IMR-90 (cell line): ENCODE measurements around the gene LRRC58. TPM values are rescaled to one million over a fixed set of nuclear protein-coding genes. Genes with fewer than 3 reads are reported as not detected.

ENCODE experiments used
- ATAC-seq: fragments of 200-7000 bp; cut with Tn5 transposase; 2 replicates; pipeline ENCODE4 v1.9.1; 2020; ENCODE audit warnings: low read depth, mild to moderate bottlenecking, moderate library complexity
- BruUV-seq: library from RNA; stranded (reverse); fragments of 400-500 nt; replicated peaks from 2 replicates; lab custom pipeline; 2021; lab: Mats Ljungman, UMichigan
- CTCF ChIA-PET: fragments of 300-600 bp; formaldehyde crosslinking; extraction: SDS; loops from one replicate; lab custom pipeline; 2021; ENCODE audit warnings: antibody characterized with exemption; lab: Yijun Ruan, JAX
- POLR2A ChIA-PET: fragments of 300-600 bp; sonication (Branson Sonifier 250); formaldehyde crosslinking; loops from one replicate; lab custom pipeline; 2022; ENCODE audit warnings: antibody characterized with exemption; ENCODE audit not compliant: unreplicated experiment; lab: Charles Lee
- DNase-seq: peaks from one replicate; pipeline ENCODE4 v3.0.0; 2013
- H2AFZ ChIP-seq: replicated peaks from 2 replicates; pipeline ENCODE3; 2013; ENCODE audit warnings: low read length, mild to moderate bottlenecking; ENCODE audit not compliant: poor library complexity
- H2AK5ac ChIP-seq: 2 replicates; pipeline ENCODE4 v1.6.1; 2013; ENCODE audit warnings: low read depth, low read length, inconsistent platforms
- H2AK9ac ChIP-seq: replicated peaks from 2 replicates; pipeline ENCODE3; 2013; ENCODE audit warnings: mild to moderate bottlenecking, low read depth, low read length, moderate library complexity; ENCODE audit not compliant: poor library complexity
- H2BK120ac ChIP-seq: 2 replicates; pipeline ENCODE4 v1.6.1; 2013; ENCODE audit warnings: low read depth, low read length, inconsistent platforms
- H2BK15ac ChIP-seq: 3 replicates; pipeline ENCODE4 v1.6.1; 2013; ENCODE audit warnings: low read depth, low read length, inconsistent platforms
- H2BK20ac ChIP-seq: 2 replicates; pipeline ENCODE4 v1.6.1; 2013; ENCODE audit warnings: low read depth, mild to moderate bottlenecking, inconsistent platforms, low read length, moderate library complexity
- H2BK5ac ChIP-seq: 2 replicates; pipeline ENCODE4 v1.6.1; 2013; ENCODE audit warnings: mild to moderate bottlenecking, low read depth, low read length, inconsistent platforms; ENCODE audit not compliant: poor library complexity, severe bottlenecking
- H3K14ac ChIP-seq: replicated peaks from 2 replicates; pipeline ENCODE4 v1.6.1; 2013; ENCODE audit warnings: low read depth, low read length, inconsistent platforms
- H3K18ac ChIP-seq: 2 replicates; pipeline ENCODE4 v1.6.1; 2013; ENCODE audit warnings: low read depth, low read length, control low read depth
- H3K23ac ChIP-seq: 2 replicates; pipeline ENCODE4 v1.6.1; 2013; ENCODE audit warnings: low read depth, low read length, inconsistent platforms
- H3K27ac ChIP-seq: 2 replicates; pipeline ENCODE4 v1.5.1; 2013; ENCODE audit warnings: mild to moderate bottlenecking, control low read depth, low read length; ENCODE audit not compliant: insufficient read depth
- H3K27me3 ChIP-seq: 2 replicates; pipeline ENCODE4 v1.6.1; 2013; ENCODE audit warnings: low read length; ENCODE audit not compliant: control insufficient read depth, insufficient read depth
- H3K36me3 ChIP-seq: 2 replicates; pipeline ENCODE4 v1.6.1; 2013; ENCODE audit warnings: low read length, mixed read lengths; ENCODE audit not compliant: control insufficient read depth, insufficient read depth
- H3K4ac ChIP-seq: 2 replicates; pipeline ENCODE4 v1.6.1; 2013; ENCODE audit warnings: low read depth, low read length, inconsistent platforms
- H3K4me1 ChIP-seq: 2 replicates; pipeline ENCODE4 v1.6.1; 2013; ENCODE audit warnings: low read length, mixed read lengths; ENCODE audit not compliant: control insufficient read depth, insufficient read depth
- H3K4me2 ChIP-seq: 2 replicates; pipeline ENCODE4 v1.6.1; 2013; ENCODE audit warnings: low read depth, mild to moderate bottlenecking, control low read depth, low read length, moderate library complexity
- H3K4me3 ChIP-seq: 2 replicates; pipeline ENCODE4 v1.5.1; 2013; ENCODE audit warnings: low read depth, mild to moderate bottlenecking, control low read depth, low read length, moderate library complexity; ENCODE audit not compliant: insufficient read depth
- H3K56ac ChIP-seq: 2 replicates; pipeline ENCODE4 v1.6.1; 2013; ENCODE audit warnings: low read length, inconsistent platforms; ENCODE audit not compliant: insufficient read depth; ENCODE audit errors: extremely low read depth
- H3K79me1 ChIP-seq, 2 experiments: 2 replicates each; pipeline ENCODE4 v1.6.1; 2013; ENCODE audit warnings: low read length in 2 of 2, inconsistent platforms in 1 of 2, low read depth in 1 of 2
- H3K9ac ChIP-seq: 2 replicates; pipeline ENCODE4 v1.6.1; 2013; ENCODE audit warnings: low read depth, low read length, control low read depth
- H3K9me1 ChIP-seq: 2 replicates; pipeline ENCODE4 v1.6.1; 2013; ENCODE audit warnings: low read length, inconsistent platforms; ENCODE audit not compliant: insufficient read depth
- H3K9me3 ChIP-seq: 2 replicates; pipeline ENCODE4 v1.6.1; 2013; ENCODE audit warnings: low read length; ENCODE audit not compliant: control insufficient read depth, insufficient read depth
- H4K20me1 ChIP-seq: 2 replicates; pipeline ENCODE4 v1.6.1; 2013; ENCODE audit warnings: low read length, inconsistent platforms; ENCODE audit not compliant: insufficient read depth
- H4K5ac ChIP-seq: 2 replicates; pipeline ENCODE4 v1.6.1; 2013; ENCODE audit warnings: mild to moderate bottlenecking, low read depth, low read length, control low read depth
- H4K8ac ChIP-seq, 2 experiments: 2 replicates each; pipeline ENCODE4 v1.6.1; 2013; ENCODE audit warnings: low read depth in 2 of 2, low read length in 2 of 2, control low read depth in 1 of 2, inconsistent platforms in 1 of 2
- H4K91ac ChIP-seq: 2 replicates; pipeline ENCODE4 v1.6.1; 2013; ENCODE audit warnings: low read depth, low read length, inconsistent platforms; ENCODE audit not compliant: insufficient read depth
- CEBPB ChIP-seq: IDR thresholded peaks from 2 replicates; pipeline ENCODE4 v1.6.1; 2012; ENCODE audit warnings: low read depth, low read length, improper control_type of control experiment
- CHD1 ChIP-seq: IDR thresholded peaks from 2 replicates; pipeline ENCODE4 v1.6.1; 2012; ENCODE audit warnings: low read depth, low read length, improper control_type of control experiment
- FOS ChIP-seq: fragments of 150-350 bp; IDR thresholded peaks from 2 replicates; pipeline ENCODE4 v1.6.1; 2016; ENCODE audit warnings: low read depth, low read length
- MAZ ChIP-seq: IDR thresholded peaks from 2 replicates; pipeline ENCODE4 v1.6.1; 2012; ENCODE audit warnings: low read depth, mild to moderate bottlenecking, low read length, improper control_type of control experiment, moderate library complexity, borderline replicate concordance
- MXI1 ChIP-seq: IDR thresholded peaks from 2 replicates; pipeline ENCODE4 v1.6.1; 2012; ENCODE audit warnings: low read depth, mild to moderate bottlenecking, low read length, moderate library complexity, borderline replicate concordance
- NFE2L2 ChIP-seq: fragments of 150-350 bp; IDR thresholded peaks from 2 replicates; pipeline ENCODE4 v1.6.1; 2016; ENCODE audit warnings: low read depth, mild to moderate bottlenecking, low read length
- RAD21 ChIP-seq: IDR thresholded peaks from 2 replicates; pipeline ENCODE4 v1.6.1; 2012; ENCODE audit warnings: low read length, improper control_type of control experiment
- RCOR1 ChIP-seq: IDR thresholded peaks from 2 replicates; pipeline ENCODE4 v1.6.1; 2012; ENCODE audit warnings: mild to moderate bottlenecking, low read length, improper control_type of control experiment; ENCODE audit not compliant: insufficient replicate concordance
- SMC3 ChIP-seq: fragments of 150-350 bp; IDR thresholded peaks from 2 replicates; pipeline ENCODE4 v1.6.1; 2016; ENCODE audit warnings: low read depth, mild to moderate bottlenecking, antibody characterized with exemption, low read length, moderate library complexity
- WGBS, 2 experiments: methylation state at CpG; one replicate each; pipeline versions ENCODE4 v1.1.5 to v1.1.7; 2013; ENCODE audit warnings: missing lambda C conversion rate in 2 of 2; ENCODE audit not compliant: insufficient read length in 1 of 2; ENCODE audit errors: extremely low coverage in 2 of 2; 5-methylcytosine and 5-hydroxymethylcytosine counted together
- dilution Hi-C: fragments of 300-500 bp; cut with HindIII; formaldehyde crosslinking; loops from one replicate; pipeline ENCODE4 v1.14.3; 2018; ENCODE audit warnings: low sequenced_read_pairs; ENCODE audit not compliant: unreplicated experiment
- in situ Hi-C: fragments of 300-500 bp; cut with MboI; formaldehyde crosslinking; loops from 3 replicates; pipeline ENCODE4 v1.14.3; 2019; ENCODE audit warnings: low sequenced_read_pairs, inconsistent platforms, mixed read lengths
- intact Hi-C: fragments of 100-400 bp; cut with micrococcal nuclease; formaldehyde crosslinking; loops from 2 replicates; pipeline ENCODE4 v1.10.0; 2022
- polyA plus RNA-seq, 3 experiments: library from polyadenylated mRNA; depleted of rRNA; stranded (reverse); fragments of >200 nt; gene quantifications; 2 replicates each; pipeline ENCODE4 v1.2.3, GENCODE V29; 2012; ENCODE audit warnings: low replicate concordance in 1 of 3
- total RNA-seq: library from RNA; depleted of rRNA; stranded (reverse); fragments of >200 nt; gene quantifications from 2 replicates; pipeline ENCODE4 v1.2.3, GENCODE V29; 2012
- TF ChIP-seq, protein P1 (sequence below): conservative IDR thresholded peaks from 2 replicates; pipeline ENCODE4 v1.5.1; 2012; ENCODE audit warnings: mild to moderate bottlenecking, low read depth, low read length, improper control_type of control experiment

LRRC58 gene
- total and polyA plus RNA-seq, 2 of the 4 experiments (the other 2 are of a cell fraction) = 5.0 to 13.4 TPM

GRCh38 chr3:120341658-120342346 is 7.4 kb downstream of the LRRC58 start:
- H3K27ac ChIP-seq = no peak overlapping the region
- no peak for TF ChIP-seq RAD21
- TF ChIP-seq SMC3 = no peak
- TF ChIP-seq RCOR1 = no peak
- TF ChIP-seq NFE2L2 = no peak
- TF ChIP-seq CEBPB = no peak
- TF ChIP-seq, protein P1, sequence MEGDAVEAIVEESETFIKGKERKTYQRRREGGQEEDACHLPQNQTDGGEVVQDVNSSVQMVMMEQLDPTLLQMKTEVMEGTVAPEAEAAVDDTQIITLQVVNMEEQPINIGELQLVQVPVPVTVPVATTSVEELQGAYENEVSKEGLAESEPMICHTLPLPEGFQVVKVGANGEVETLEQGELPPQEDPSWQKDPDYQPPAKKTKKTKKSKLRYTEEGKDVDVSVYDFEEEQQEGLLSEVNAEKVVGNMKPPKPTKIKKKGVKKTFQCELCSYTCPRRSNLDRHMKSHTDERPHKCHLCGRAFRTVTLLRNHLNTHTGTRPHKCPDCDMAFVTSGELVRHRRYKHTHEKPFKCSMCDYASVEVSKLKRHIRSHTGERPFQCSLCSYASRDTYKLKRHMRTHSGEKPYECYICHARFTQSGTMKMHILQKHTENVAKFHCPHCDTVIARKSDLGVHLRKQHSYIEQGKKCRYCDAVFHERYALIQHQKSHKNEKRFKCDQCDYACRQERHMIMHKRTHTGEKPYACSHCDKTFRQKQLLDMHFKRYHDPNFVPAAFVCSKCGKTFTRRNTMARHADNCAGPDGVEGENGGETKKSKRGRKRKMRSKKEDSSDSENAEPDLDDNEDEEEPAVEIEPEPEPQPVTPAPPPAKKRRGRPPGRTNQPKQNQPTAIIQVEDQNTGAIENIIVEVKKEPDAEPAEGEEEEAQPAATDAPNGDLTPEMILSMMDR = no peak
- no peak for TF ChIP-seq MXI1
- TF ChIP-seq CHD1 = no peak
- no peak for TF ChIP-seq FOS
- no peak for TF ChIP-seq MAZ
- POLR2A ChIA-PET = no interaction called here
- 100% methylated on average over 2 of the region's 8 CpGs; no CpG with 5 or more reads in 1 of the 2 experiments for WGBS, 2 experiments
- H3K9ac ChIP-seq = no peak overlapping the region
- no peak overlapping the region for H3K18ac ChIP-seq
- ATAC-seq (no peak), DNase-seq (no peak)
- H4K5ac ChIP-seq = no peak overlapping the region
- no peak overlapping the region for H2BK5ac ChIP-seq
- H2BK15ac ChIP-seq = no peak overlapping the region
- peaks cover 9 to 49% of the 10 kb centered on the region in 2 experiments; a peak in 3 of 4 replicates for H3K79me1 ChIP-seq
- no peak overlapping the region for H3K4me3 ChIP-seq
- H3K4ac ChIP-seq = no peak overlapping the region
- H3K23ac ChIP-seq = no peak overlapping the region
- no peak overlapping the region for H4K8ac ChIP-seq
- no peak overlapping the region for H2AFZ ChIP-seq
- dilution Hi-C loops (no loop called here), in situ Hi-C loops (no loop called here), intact Hi-C loops (no loop called here)
- CTCF ChIA-PET = no interaction called here
- no peak overlapping the region for H3K14ac ChIP-seq
- no peak overlapping the region for H3K56ac ChIP-seq
- H2AK9ac ChIP-seq = no peak overlapping the region
- H2AK5ac ChIP-seq = no peak overlapping the region
- H4K20me1 ChIP-seq = peaks cover 29% of the 10 kb centered on the region
- H3K27me3 ChIP-seq = no peaks in the 10 kb centered on the region
- H2BK120ac ChIP-seq = no peak overlapping the region
- no peak overlapping the region for H4K91ac ChIP-seq
- H2BK20ac ChIP-seq = no peak overlapping the region
- peaks cover 2% of the 10 kb centered on the region; the same call in 1 of the 2 replicates for H3K36me3 ChIP-seq
- H3K9me3 ChIP-seq = no peaks in the 10 kb centered on the region; the same call in 1 of the 2 replicates
- H3K9me1 ChIP-seq = no peaks in the 10 kb centered on the region; the same call in 1 of the 2 replicates
- H3K4me1 ChIP-seq = no peaks in the 10 kb centered on the region
- no peak overlapping the region for H3K4me2 ChIP-seq
- no TSS peak for BruUV-seq
